Astrocyte (in vitro differentiated cells and primary cell): ENCODE results near the gene VSIG4.

Experiments used
- CTCF ChIP-seq: IDR thresholded peaks from 2 replicates; pipeline ENCODE4 v1.5.1; 2011; ENCODE audit warnings: low read depth, mild to moderate bottlenecking, inconsistent platforms, low read length, moderate library complexity; ENCODE audit not compliant: insufficient read depth
- EZH2 ChIP-seq: IDR thresholded peaks from 2 replicates; pipeline ENCODE4 v1.6.1; 2012; ENCODE audit warnings: mild to moderate bottlenecking, low read length, inconsistent platforms; ENCODE audit not compliant: insufficient read depth

DNA sequence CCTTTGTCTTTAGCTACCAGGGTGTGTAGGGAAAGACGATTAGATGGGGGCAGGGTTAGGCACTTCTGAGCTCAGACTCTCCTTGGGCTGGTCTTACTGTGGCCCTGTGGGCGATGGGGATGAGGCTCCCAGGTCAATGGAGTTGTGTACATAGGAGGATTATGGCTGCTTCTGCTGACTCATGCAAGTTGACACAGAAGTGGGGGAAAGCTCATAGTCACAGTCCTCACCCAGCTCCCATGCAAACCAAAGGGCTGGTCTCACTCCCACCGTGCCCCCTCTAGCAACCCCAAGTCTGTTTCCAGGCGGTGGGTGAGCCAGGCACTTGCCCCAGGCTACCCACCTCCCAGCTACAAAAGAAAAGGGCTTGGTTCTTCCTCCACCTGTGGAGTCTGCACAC lies 24.4 kb upstream of the VSIG4 start:
- TF ChIP-seq CTCF (no peak), EZH2 (no peak)
